ENCODE measurements around the gene VPS26C.

Gene VPS26C

GRCh38 chr21:37188825-37189224 lies 78.3 kb downstream of the VPS26C start:
- Mint-ChIP-seq H3K9me3 (ENCODE audit: low read depth) (no peaks in the 10 kb centered on the region), H3K36me3 (peaks cover 22% of the 10 kb centered on the region), H3K4me3 (no peak overlapping the region), H3K4me1 (ENCODE audit: low read depth) (no peaks in the 10 kb centered on the region), H3K27ac (no peak overlapping the region), H3K27me3 (no peaks in the 10 kb centered on the region)

- Mint-ChIP-seq H3K27me3 (no peaks in the 10 kb centered on the region), H3K9me3 (ENCODE audit: low read depth) (no peaks in the 10 kb centered on the region), H3K4me1 (ENCODE audit: low read depth) (no peaks in the 10 kb centered on the region), H3K36me3 (peaks cover 19% of the 10 kb centered on the region), H3K4me3 (no peak overlapping the region), H3K27ac (peak overlapping the region; percentile 46)
Measured at GRCh38 chr21:37186983-37187382, 80.2 kb downstream of the VPS26C start.

- H3K9me3 Mint-ChIP-seq (ENCODE audit: low read depth): peaks cover 2% of the 10 kb centered on the region
- H3K27ac Mint-ChIP-seq: no peak overlapping the region
- peaks cover 15% of the 10 kb centered on the region for H3K36me3 Mint-ChIP-seq
- H3K4me3 Mint-ChIP-seq: no peak overlapping the region
- H3K27me3 Mint-ChIP-seq: no peaks in the 10 kb centered on the region
- H3K4me1 Mint-ChIP-seq (ENCODE audit: low read depth): no peaks in the 10 kb centered on the region
Measured at GRCh38 chr21:37184784-37185593, 82.1 kb downstream of the VPS26C start.

- no peak overlapping the region for H3K27ac Mint-ChIP-seq
- peaks cover 21% of the 10 kb centered on the region for H3K36me3 Mint-ChIP-seq
- no peaks in the 10 kb centered on the region for H3K27me3 Mint-ChIP-seq
- no peak overlapping the region for H3K4me3 Mint-ChIP-seq
- no peaks in the 10 kb centered on the region for H3K4me1 Mint-ChIP-seq (ENCODE audit: low read depth)
- peaks cover 5% of the 10 kb centered on the region for H3K9me3 Mint-ChIP-seq (ENCODE audit: low read depth)
Measured at GRCh38 chr21:37183749-37184148, 83.4 kb downstream of the VPS26C start.

- H3K4me1 Mint-ChIP-seq (ENCODE audit: low read depth): no peaks in the 10 kb centered on the region
- no peaks in the 10 kb centered on the region for H3K27me3 Mint-ChIP-seq
- H3K36me3 Mint-ChIP-seq: peaks cover 28% of the 10 kb centered on the region
- no peak overlapping the region for H3K27ac Mint-ChIP-seq
- peaks cover 5% of the 10 kb centered on the region for H3K9me3 Mint-ChIP-seq (ENCODE audit: low read depth)
- H3K4me3 Mint-ChIP-seq: no peak overlapping the region
Measured at GRCh38 chr21:37182222-37182621, 84.9 kb downstream of the VPS26C start.

GRCh38 chr21:37181059-37181458 lies 86.1 kb downstream of the VPS26C start:
- Mint-ChIP-seq H3K27me3 (no peaks in the 10 kb centered on the region), H3K27ac (no peak overlapping the region), H3K4me3 (no peak overlapping the region), H3K36me3 (peaks cover 31% of the 10 kb centered on the region), H3K4me1 (ENCODE audit: low read depth) (no peaks in the 10 kb centered on the region), H3K9me3 (ENCODE audit: low read depth) (peaks cover 5% of the 10 kb centered on the region)

GRCh38 chr21:37176716-37177115 lies 90.4 kb downstream of the VPS26C start:
- Mint-ChIP-seq H3K4me1 (ENCODE audit: low read depth) (no peaks in the 10 kb centered on the region), H3K36me3 (peaks cover 38% of the 10 kb centered on the region), H3K9me3 (ENCODE audit: low read depth) (peaks cover 5% of the 10 kb centered on the region), H3K27ac (no peak overlapping the region), H3K4me3 (no peak overlapping the region), H3K27me3 (no peaks in the 10 kb centered on the region)
